Activated CD8-positive, alpha-beta memory T cell treated with anti-CD3 and anti-CD28 coated beads for 36 hours (primary cell): ENCODE results near the gene TNN. TPM values are rescaled to one million over a fixed set of nuclear protein-coding genes. Genes with fewer than 3 reads are reported as not detected.
"Not testable (repeated sequence)": the region's sequence is repeated elsewhere in the genome, so short reads cannot be mapped to it uniquely, and the experiment has no call there.

ENCODE experiments used
- CTCF ChIA-PET: fragments of 350-600 bp; sonication (Branson Sonifier 250); formaldehyde crosslinking; loops from one replicate; lab custom pipeline; 2021; ENCODE audit warnings: antibody characterized with exemption; lab: Charles Lee
- POLR2A ChIA-PET: fragments of 350-600 bp; sonication (Branson Sonifier 250); formaldehyde crosslinking; loops from one replicate; lab custom pipeline; 2021; ENCODE audit warnings: antibody characterized with exemption; lab: Charles Lee
- total RNA-seq, 2 experiments: library from RNA; stranded (reverse); gene quantifications; one replicate each; pipeline ENCODE4 v1.2.3, GENCODE V29; 2021

Gene TNN, protein sequence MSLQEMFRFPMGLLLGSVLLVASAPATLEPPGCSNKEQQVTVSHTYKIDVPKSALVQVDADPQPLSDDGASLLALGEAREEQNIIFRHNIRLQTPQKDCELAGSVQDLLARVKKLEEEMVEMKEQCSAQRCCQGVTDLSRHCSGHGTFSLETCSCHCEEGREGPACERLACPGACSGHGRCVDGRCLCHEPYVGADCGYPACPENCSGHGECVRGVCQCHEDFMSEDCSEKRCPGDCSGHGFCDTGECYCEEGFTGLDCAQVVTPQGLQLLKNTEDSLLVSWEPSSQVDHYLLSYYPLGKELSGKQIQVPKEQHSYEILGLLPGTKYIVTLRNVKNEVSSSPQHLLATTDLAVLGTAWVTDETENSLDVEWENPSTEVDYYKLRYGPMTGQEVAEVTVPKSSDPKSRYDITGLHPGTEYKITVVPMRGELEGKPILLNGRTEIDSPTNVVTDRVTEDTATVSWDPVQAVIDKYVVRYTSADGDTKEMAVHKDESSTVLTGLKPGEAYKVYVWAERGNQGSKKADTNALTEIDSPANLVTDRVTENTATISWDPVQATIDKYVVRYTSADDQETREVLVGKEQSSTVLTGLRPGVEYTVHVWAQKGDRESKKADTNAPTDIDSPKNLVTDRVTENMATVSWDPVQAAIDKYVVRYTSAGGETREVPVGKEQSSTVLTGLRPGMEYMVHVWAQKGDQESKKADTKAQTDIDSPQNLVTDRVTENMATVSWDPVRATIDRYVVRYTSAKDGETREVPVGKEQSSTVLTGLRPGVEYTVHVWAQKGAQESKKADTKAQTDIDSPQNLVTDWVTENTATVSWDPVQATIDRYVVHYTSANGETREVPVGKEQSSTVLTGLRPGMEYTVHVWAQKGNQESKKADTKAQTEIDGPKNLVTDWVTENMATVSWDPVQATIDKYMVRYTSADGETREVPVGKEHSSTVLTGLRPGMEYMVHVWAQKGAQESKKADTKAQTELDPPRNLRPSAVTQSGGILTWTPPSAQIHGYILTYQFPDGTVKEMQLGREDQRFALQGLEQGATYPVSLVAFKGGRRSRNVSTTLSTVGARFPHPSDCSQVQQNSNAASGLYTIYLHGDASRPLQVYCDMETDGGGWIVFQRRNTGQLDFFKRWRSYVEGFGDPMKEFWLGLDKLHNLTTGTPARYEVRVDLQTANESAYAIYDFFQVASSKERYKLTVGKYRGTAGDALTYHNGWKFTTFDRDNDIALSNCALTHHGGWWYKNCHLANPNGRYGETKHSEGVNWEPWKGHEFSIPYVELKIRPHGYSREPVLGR (N-terminal part only)
- total RNA-seq, result under 1 TPM in 1 of 2 experiments, not detected in 1; 0.04 TPM

DNA sequence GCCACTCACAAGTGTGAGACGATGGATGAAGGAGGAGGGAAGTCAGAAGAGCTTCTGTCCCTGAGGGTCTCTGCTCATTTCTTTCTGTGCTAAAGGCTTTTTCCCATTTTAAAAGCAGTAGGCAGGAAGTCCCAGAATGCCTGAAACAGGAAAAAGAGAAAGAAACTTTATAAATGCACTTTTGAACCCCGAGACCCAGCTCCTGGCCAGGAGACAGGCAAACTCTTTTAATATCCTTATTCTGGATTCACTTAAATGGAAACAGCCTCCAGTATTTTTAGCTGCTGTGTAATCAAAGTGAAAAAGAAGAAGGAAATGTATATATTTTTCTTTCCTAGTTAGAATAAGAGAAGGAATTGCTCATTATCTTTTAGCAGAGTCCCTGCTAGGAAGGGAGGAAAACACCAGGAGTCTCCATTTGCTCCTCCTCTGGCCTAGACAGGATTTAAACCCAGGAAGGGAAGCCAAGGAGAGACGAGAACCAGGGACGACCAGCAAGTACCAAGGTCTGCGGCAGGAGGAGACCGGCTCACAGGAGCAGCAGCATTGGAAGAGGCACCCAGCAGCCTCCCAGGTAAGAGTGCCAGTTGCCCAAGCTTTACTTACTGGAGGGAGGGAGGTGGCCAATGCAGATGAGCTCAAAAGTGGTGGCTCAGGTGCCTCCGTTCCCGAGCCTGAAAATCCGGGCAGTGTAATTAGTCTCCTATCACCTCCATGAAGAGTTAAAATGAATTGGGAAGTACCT lies at the start of gene TNN:
Gene TNN, plus strand, starts transcription at position 472 of the 745 bp plus-strand sequence. CDS start 9,586 bp downstream, outside the sequence.
- ChIA-PET CTCF (no interaction called here), POLR2A (no interaction called here)

DNA sequence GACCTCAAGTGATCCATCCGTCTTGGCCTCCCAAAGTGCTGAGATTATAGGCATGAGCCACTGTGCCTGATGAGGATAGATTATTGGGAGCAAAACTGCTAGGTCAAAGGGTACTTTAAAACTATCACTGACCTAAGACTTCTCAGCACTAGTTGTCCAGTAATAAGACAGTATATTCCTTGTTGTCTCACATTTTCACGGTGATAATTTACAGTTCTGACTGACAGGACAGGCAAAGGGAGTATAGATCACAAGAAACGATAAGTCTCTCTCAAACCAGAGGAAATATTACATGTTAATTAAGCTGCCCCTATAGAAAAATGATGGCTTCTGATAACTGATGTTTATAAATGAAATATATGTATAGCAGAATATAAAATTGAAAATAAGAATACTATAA lies 48.1 kb upstream of the TNN start:
- POLR2A ChIA-PET, result no interaction called here
- CTCF ChIA-PET, result no interaction called here

- ChIA-PET POLR2A (interaction anchor here (0.6 to 1.9 kb wide), 4 partner anchors 17 to 1022 kb away, joined by 5 to 28 read pairs (median 8); partner anchors contain the start of gene CACYBP), CTCF (interaction anchor here (0.9 to 1.2 kb wide), 3 partner anchors 8 to 123 kb away, joined by 3 to 6 read pairs (median 5); no protein-coding TSS in a partner anchor)
These were observed 44.4 kb upstream of the TNN start, which contains the start of gene MRPS14 for GRCh38 chr1:175023043-175023921. TSS of gene MRPS14 (minus strand) at chr1:175023425. CDS start at chr1:175023408, 17 bp downstream.

DNA sequence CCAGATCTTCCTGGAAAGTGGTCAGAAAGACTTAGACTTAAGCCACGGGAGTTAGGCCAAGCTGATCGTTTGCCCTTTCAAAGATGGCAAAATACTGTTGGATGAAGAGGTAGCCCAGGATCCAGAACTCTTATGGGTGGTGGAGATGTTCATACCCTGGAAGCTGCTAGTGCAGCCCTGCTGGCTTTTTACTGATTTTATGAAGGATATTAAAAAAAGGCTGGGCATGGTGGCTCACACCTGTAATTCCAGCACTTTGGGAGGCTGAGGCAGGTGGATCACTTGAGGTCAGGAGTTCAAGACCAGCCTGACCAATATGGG lies 43.8 kb upstream of the TNN start:
- POLR2A ChIA-PET, result interaction anchor here (0.5 to 1.9 kb wide), 4 partner anchors 18 to 1160 kb away, joined by 3 to 28 read pairs (median 8); partner anchors contain the start of gene CACYBP
- CTCF ChIA-PET, result interaction anchor here (0.9 to 1.2 kb wide), 3 partner anchors 9 to 122 kb away, joined by 3 to 6 read pairs (median 5); no protein-coding TSS in a partner anchor

DNA sequence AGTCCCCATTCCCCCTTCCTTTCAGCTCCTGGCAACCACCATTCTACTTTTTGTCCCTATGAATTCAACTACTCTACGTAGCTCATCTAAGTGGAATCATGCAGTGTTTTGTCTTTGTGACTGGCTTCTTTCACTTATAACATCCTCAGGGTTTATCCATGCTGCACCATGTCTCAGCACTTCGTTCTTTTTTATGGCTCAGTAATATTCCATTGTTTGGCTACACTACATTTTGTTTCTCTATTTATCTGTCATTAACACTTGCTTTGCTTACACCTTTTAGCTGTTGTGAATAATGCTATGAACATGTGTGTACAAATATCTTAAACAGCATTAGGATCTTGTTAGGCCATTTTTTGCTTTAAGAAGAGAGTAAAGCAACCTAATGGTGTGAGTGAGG lies 42.9 kb upstream of the TNN start:
- CTCF ChIA-PET, result interaction anchor here (1.2 kb wide), 1 partner anchor 99 kb away, joined by 3 read pairs; no protein-coding TSS in a partner anchor
- POLR2A ChIA-PET, result no interaction called here

GRCh38 chr1:175033953-175034352 lies 33.7 kb upstream of the TNN start:
- ChIA-PET CTCF (no interaction called here), POLR2A (no interaction called here)

DNA sequence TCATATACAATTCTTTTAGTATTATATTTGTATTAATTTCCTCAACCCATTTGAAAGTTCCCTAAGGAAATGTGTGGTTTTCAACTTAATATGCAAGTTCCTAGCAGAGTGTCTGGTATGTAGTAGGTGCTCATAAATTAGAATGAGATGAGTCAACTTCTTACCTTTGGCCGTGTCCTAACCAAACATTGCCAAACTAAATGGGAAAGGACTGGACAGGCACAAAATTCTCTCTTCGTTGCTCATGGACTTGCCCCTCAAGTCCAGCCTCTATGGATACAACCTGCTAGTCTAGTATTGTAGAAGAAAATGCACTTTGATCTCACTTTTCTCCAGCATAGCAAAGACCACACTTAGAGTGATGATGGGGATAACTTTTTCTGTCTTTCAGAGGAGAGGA lies 32.9 kb upstream of the TNN start:
- ChIA-PET POLR2A (no interaction called here), CTCF (no interaction called here)

DNA sequence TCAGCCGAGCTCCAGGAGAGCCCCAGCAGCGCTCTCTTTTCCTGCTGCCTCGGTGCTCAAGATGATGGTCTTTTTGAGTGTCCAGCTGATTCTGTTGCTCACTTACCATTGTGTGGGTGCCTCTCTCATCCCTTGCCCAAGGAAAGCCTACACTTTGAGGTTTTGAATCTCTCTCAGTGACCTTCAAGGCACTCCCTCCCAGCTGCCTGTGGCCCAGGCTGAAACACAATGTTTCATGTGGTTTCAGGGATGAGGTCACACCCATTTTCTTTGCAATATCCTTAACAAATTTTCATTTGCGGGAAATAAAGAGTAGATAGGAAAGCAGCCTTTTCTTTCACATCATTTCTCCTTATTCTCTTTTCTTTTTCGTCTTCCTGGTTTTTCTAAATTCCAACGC lies 31.8 kb upstream of the TNN start:
- ChIA-PET POLR2A (no interaction called here), CTCF (interaction anchor here (1.2 kb wide), 1 partner anchor 283 kb away, joined by 4 read pairs; no protein-coding TSS in a partner anchor)

- CTCF ChIA-PET, result interaction anchor here (1.2 kb wide), 1 partner anchor 282 kb away, joined by 4 read pairs; no protein-coding TSS in a partner anchor
- POLR2A ChIA-PET, result no interaction called here
These were observed 31.2 kb upstream of the TNN start for GRCh38 chr1:175036476-175036875.

GRCh38 chr1:175037416-175037815 lies 30.2 kb upstream of the TNN start:
- CTCF ChIA-PET, result no interaction called here
- POLR2A ChIA-PET, result no interaction called here

- POLR2A ChIA-PET, result no interaction called here
These were observed 27.2 kb upstream of the TNN start for GRCh38 chr1:175040324-175040879.

GRCh38 chr1:175042650-175043049 lies 25.0 kb upstream of the TNN start:
- POLR2A ChIA-PET, result no interaction called here
- CTCF ChIA-PET, result no interaction called here

More at GRCh38 chr1:175040324-175040879, 27.2 kb upstream of the TNN start:
- CTCF ChIA-PET, result interaction anchor here (1.1 to 1.9 kb wide), 4 partner anchors 11 to 115 kb away, joined by 3 to 8 read pairs (median 4); no protein-coding TSS in a partner anchor

GRCh38 chr1:175043824-175044223 lies 23.8 kb upstream of the TNN start:
- POLR2A ChIA-PET, result no interaction called here
- CTCF ChIA-PET, result no interaction called here

- POLR2A ChIA-PET, result not testable (repeated sequence)
These were observed 23.0 kb upstream of the TNN start for GRCh38 chr1:175044591-175044990.

GRCh38 chr1:175045097-175045496 lies 22.5 kb upstream of the TNN start:
- ChIA-PET CTCF (no interaction called here), POLR2A (no interaction called here)

More at GRCh38 chr1:175044591-175044990, 23.0 kb upstream of the TNN start:
- CTCF ChIA-PET, result not testable (repeated sequence)

DNA sequence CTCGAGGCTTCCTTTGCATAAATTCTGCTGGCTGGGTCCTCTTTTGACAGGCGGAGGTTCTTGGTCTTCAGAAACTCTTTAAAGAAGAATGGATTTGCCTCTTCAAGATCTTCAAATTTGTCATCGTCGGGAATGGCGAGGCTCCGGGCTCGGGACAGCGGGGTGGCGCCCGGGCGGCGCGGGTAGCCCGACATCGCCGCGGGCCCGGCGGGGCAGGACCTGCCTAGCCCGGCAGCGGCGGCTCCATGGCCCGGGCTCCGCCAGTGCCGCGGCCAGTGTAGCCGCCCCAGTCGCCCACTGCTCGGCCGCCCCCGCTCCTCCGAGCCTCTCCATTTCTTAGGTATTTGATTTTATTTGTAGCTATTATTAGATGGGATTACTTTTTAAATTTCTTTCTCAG lies 22.1 kb upstream of the TNN start:
- ChIA-PET POLR2A (no interaction called here), CTCF (no interaction called here)

DNA sequence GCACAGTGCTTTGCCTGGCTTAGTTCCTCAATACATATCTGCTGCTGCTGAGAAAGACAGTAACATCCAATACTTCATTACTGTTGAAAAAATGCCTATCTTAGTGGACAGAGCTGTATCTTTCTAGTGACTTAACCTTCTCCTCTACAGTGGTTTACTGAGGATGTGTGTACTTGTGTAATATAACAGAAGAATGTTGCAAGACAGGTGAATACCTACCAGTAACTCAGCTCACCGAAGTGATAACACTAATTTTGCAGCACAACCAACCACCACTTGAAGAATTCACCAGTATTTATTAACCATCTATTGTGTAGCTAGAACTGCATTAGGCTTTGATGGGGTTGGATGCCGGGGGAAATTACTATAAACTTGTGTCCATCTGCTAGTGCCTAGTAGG lies 16.6 kb upstream of the TNN start:
- CTCF ChIA-PET, result no interaction called here
- POLR2A ChIA-PET, result no interaction called here
